HG03175 (cell line): ENCODE data around the gene NPIPA8.
"Not testable (repeated sequence)": the region's sequence is repeated elsewhere in the genome, so short reads cannot be mapped to it uniquely, and the experiment has no call there.

ENCODE experiments used
- ATAC-seq: cut with Tn5 transposase; IDR thresholded peaks from one replicate; pipeline ENCODE4 v1.9.1; 2021; ENCODE audit warnings: mild to moderate bottlenecking, moderate library complexity; ENCODE audit not compliant: unreplicated experiment

Gene NPIPA8

GRCh38 chr16:18280319-18280718 is 56.2 kb downstream of the NPIPA8 start:
- not testable (repeated sequence) for ATAC-seq

- not testable (repeated sequence) for ATAC-seq
These were observed 59.8 kb downstream of the NPIPA8 start for GRCh38 chr16:18276756-18277155.

GRCh38 chr16:18270171-18270570 is 66.4 kb downstream of the NPIPA8 start:
- not testable (repeated sequence) for ATAC-seq
